ENCODE measurements around the gene NACAD. TPM values are rescaled to one million over a fixed set of nuclear protein-coding genes. Genes with fewer than 3 reads are reported as not detected.

The NACAD gene
- polyA plus RNA-seq, 2 of the 4 experiments (the other 2 are of a cell fraction), result 0.03 to 0.43 TPM

GRCh38 chr7:45054442-45054841 lies 34.3 kb downstream of the NACAD start:
- H3K4me2 ChIP-seq, result no peak overlapping the region
- ATAC-seq (no peak), DNase-seq (ENCODE audit: low read depth in 1 of 2, low spot score in 1 of 2) (no peak), FAIRE-seq (no peak)
- POLR2A ChIA-PET, result interaction anchor here (0.7 kb wide), 1 partner anchor 57 kb away, joined by 4 read pairs; the partner anchor contains the start of gene TBRG4
- 94% methylated on average over 3 of the region's 3 CpGs for WGBS (ENCODE audit: missing lambda C conversion rate)
- H3K4me3 ChIP-seq, result no peak overlapping the region
- no peak for TF ChIP-seq ZFP36 (IDR thresholded peaks at IDR 0.05; ENCODE audit: borderline replicate concordance, partially characterized antibody)
- no peak for TF ChIP-seq NR3C1 (IDR thresholded peaks at IDR 0.05)
- TF ChIP-seq USF2 (IDR thresholded peaks at IDR 0.05), result no peak
- TF ChIP-seq EHF (CRISPR knock-in tag; IDR thresholded peaks at IDR 0.05), result no peak
- TF ChIP-seq ESRRA (IDR thresholded peaks at IDR 0.05; ENCODE audit: borderline replicate concordance, low read length), result no peak
- no peak for TF ChIP-seq REST (IDR thresholded peaks at IDR 0.05)
- no peak for TF ChIP-seq HDAC2 (IDR thresholded peaks at IDR 0.05)
- TF ChIP-seq ELK1 (IDR thresholded peaks at IDR 0.05; ENCODE audit: low read depth, low read length), result no peak
- TF ChIP-seq KDM5A (IDR thresholded peaks at IDR 0.05), result no peak
- TF ChIP-seq ZC3H11A (IDR thresholded peaks at IDR 0.05), result no peak
- CTCF ChIA-PET, result interaction anchor here (0.6 kb wide), 1 partner anchor 1498 kb away, joined by 3 read pairs; no protein-coding TSS in a partner anchor
- H3K27ac ChIP-seq, result no peak overlapping the region
- H3K9me3 ChIP-seq, result no peaks in the 10 kb centered on the region
- H3K4me1 ChIP-seq, result no peaks in the 10 kb centered on the region

GRCh38 chr7:45053941-45054340 lies 34.8 kb downstream of the NACAD start:
- DNase-seq (ENCODE audit: low read depth in 1 of 2, low spot score in 1 of 2) (no peak), FAIRE-seq (no peak), ATAC-seq (no peak)
- H3K27ac ChIP-seq, result no peak overlapping the region
- TF ChIP-seq REST (IDR thresholded peaks at IDR 0.05), result no peak
- TF ChIP-seq ZSCAN20 (CRISPR knock-in tag; IDR thresholded peaks at IDR 0.05), result no peak
- TF ChIP-seq TFCP2L1 (CRISPR knock-in tag; IDR thresholded peaks at IDR 0.05), result no peak
- no peak for TF ChIP-seq NFE2L2 (conservative IDR thresholded peaks at IDR 0.05; ENCODE audit: low read length)
- no peak for TF ChIP-seq MAX (IDR thresholded peaks at IDR 0.05)
- no peak for TF ChIP-seq HEYL (CRISPR knock-in tag; IDR thresholded peaks at IDR 0.05)
- no peak for TF ChIP-seq NPAS2 (CRISPR knock-in tag; IDR thresholded peaks at IDR 0.05; ENCODE audit: borderline replicate concordance)
- no peak for TF ChIP-seq HMGXB4 (CRISPR knock-in tag; IDR thresholded peaks at IDR 0.05; ENCODE audit: borderline replicate concordance)
- no peak for TF ChIP-seq HES2 (IDR thresholded peaks at IDR 0.05)
- TF ChIP-seq CHD4 (IDR thresholded peaks at IDR 0.05; ENCODE audit: borderline replicate concordance), result no peak
- TF ChIP-seq FOSB (CRISPR knock-in tag; IDR thresholded peaks at IDR 0.05), result no peak
- TF ChIP-seq RFX5 (IDR thresholded peaks at IDR 0.05), result no peak
- no peak for TF ChIP-seq POLR2AphosphoS2 (conservative IDR thresholded peaks at IDR 0.05; ENCODE audit: low read length)
- TF ChIP-seq ESRRA (IDR thresholded peaks at IDR 0.05; ENCODE audit: borderline replicate concordance, low read length), result no peak
- no peak for TF ChIP-seq RARB (CRISPR knock-in tag; IDR thresholded peaks at IDR 0.05)
- TF ChIP-seq FOSL2 (IDR thresholded peaks at IDR 0.05), result no peak
- no peak for TF ChIP-seq FOSL2 (CRISPR knock-in tag; IDR thresholded peaks at IDR 0.05)
- no peak for TF ChIP-seq RCOR1 (IDR thresholded peaks at IDR 0.05; ENCODE audit: low read depth, low read length)
- no peak overlapping the region for H3K4me3 ChIP-seq
- WGBS (ENCODE audit: missing lambda C conversion rate), result 95% methylated on average over 5 of the region's 5 CpGs
- H3K4me2 ChIP-seq, result no peak overlapping the region
- ChIA-PET POLR2A (no interaction called here), CTCF (no interaction called here)
- H3K4me1 ChIP-seq, result no peaks in the 10 kb centered on the region
- no peaks in the 10 kb centered on the region for H3K9me3 ChIP-seq
